Astrocyte (in vitro differentiated cells and primary cell): ENCODE data around the gene NRROS.

ENCODE experiments used
- CTCF ChIP-seq: IDR thresholded peaks from 2 replicates; pipeline ENCODE4 v1.5.1; 2011; ENCODE audit warnings: low read depth, mild to moderate bottlenecking, inconsistent platforms, low read length, moderate library complexity; ENCODE audit not compliant: insufficient read depth
- EZH2 ChIP-seq: IDR thresholded peaks from 2 replicates; pipeline ENCODE4 v1.6.1; 2012; ENCODE audit warnings: mild to moderate bottlenecking, low read length, inconsistent platforms; ENCODE audit not compliant: insufficient read depth

DNA sequence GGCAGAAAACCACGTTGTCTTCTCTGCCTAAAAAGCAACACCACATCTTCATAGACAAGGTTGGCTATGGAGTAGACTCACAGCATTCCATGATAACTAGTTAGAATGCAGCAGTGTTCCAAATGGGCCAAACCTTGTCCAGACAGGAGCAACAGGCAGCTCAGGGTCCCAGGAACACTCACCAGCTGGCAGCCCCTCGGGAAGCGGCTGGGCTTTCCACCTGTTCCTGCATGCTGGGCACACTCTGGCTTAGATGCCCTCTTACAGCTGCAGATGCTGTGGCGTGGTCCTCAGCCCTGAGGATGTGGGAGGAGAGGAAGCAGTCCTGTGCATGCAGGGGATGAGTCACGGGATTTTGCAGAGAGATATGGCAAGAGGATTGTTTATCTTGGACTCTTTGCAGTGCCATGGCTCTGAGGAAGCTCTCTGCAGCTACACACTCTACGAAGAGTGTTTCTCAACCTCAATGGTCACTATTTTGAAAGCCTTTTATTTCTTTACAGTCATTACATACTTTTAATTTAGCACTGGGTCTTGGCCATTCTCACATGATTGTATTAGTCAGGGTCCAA is 11.3 kb downstream of the NRROS start:
- TF ChIP-seq CTCF (no peak), EZH2 (no peak)
